ENCODE data around the gene RHBDL2. TPM values are rescaled to one million over a fixed set of nuclear protein-coding genes. Genes with fewer than 3 reads are reported as not detected.
"Not testable (repeated sequence)": the region's sequence is repeated elsewhere in the genome, so short reads cannot be mapped to it uniquely, and the experiment has no call there.

RHBDL2 gene
- total and polyA plus RNA-seq, 12 donors: 0.07 to 0.69 (median 0.28) TPM; not detected in 5

DNA sequence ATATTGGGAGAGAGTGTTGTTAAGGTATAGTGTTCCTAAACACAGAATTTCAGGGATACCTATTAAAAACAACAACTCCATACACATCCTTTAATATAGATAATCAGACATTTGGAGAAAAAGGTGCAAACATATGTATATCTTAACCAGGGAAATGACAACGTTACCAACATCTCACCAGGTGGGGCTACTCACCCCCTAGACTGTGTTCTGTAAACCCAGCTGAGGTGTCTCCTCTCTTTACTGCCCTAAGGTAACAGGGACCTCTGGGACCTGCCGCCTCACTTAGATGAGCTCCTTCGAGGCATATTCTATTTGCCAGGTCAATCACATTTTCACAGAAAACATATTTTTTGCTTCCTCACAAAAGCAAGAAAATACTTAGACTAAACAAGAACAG is 95.4 kb downstream of the RHBDL2 start:
- 81 to 98% (median 94%) methylated on average over 3 of the region's 3 CpGs for WGBS, 4 donors
- Histone ChIP-seq H3K27me3 (no peaks in the 10 kb centered on the region), H3K27ac (no peak overlapping the region), H3K4me3 (no peak overlapping the region), H3K36me3 (replicated peaks in 1 of 2) (peaks cover 0 to 54% of the 10 kb centered on the region in 2 donors), H3K9me3 (replicated peaks in 1 of 3) (no peaks in the 10 kb centered on the region), H3K4me1 (replicated peaks in 1 of 2) (no peaks in the 10 kb centered on the region)
- intact Hi-C loops (cut with DNase I): no loop called here
- TF ChIP-seq POLR2A (IDR thresholded peaks at IDR 0.05): no peak
- TF ChIP-seq, protein P1, sequence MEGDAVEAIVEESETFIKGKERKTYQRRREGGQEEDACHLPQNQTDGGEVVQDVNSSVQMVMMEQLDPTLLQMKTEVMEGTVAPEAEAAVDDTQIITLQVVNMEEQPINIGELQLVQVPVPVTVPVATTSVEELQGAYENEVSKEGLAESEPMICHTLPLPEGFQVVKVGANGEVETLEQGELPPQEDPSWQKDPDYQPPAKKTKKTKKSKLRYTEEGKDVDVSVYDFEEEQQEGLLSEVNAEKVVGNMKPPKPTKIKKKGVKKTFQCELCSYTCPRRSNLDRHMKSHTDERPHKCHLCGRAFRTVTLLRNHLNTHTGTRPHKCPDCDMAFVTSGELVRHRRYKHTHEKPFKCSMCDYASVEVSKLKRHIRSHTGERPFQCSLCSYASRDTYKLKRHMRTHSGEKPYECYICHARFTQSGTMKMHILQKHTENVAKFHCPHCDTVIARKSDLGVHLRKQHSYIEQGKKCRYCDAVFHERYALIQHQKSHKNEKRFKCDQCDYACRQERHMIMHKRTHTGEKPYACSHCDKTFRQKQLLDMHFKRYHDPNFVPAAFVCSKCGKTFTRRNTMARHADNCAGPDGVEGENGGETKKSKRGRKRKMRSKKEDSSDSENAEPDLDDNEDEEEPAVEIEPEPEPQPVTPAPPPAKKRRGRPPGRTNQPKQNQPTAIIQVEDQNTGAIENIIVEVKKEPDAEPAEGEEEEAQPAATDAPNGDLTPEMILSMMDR (IDR thresholded peaks at IDR 0.05): no peak
- DNase-seq: no peak

DNA sequence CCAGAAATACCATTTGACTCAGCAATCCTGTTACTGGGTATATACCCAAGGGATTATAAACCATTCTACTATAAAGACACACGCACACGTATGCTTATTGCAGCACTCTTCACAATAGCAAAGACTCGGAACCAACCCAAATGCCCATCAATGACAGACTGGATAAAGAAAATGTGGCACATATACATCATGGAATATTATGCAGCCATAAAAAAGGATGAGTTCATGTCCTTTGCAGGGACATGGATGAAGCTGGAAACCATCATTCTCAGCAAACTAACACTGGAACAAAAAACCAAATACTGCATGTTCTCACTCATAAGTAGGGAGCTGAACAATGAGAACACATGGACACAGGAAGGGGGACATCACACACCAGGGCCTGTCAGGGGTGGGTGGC is 96.5 kb downstream of the RHBDL2 start:
- H3K27ac ChIP-seq; H3K4me1 ChIP-seq (replicated peaks in 1 of 2); intact Hi-C loops (cut with DNase I); H3K9me3 ChIP-seq (replicated peaks in 1 of 3); DNase-seq; H3K4me3 ChIP-seq; H3K27me3 ChIP-seq: not testable (repeated sequence)
- peaks cover 0 to 43% of the 10 kb centered on the region in 2 donors for H3K36me3 ChIP-seq (replicated peaks in 1 of 2)
- 97 to 99% (median 98%) methylated on average over 3 of the region's 3 CpGs for WGBS, 4 donors

DNA sequence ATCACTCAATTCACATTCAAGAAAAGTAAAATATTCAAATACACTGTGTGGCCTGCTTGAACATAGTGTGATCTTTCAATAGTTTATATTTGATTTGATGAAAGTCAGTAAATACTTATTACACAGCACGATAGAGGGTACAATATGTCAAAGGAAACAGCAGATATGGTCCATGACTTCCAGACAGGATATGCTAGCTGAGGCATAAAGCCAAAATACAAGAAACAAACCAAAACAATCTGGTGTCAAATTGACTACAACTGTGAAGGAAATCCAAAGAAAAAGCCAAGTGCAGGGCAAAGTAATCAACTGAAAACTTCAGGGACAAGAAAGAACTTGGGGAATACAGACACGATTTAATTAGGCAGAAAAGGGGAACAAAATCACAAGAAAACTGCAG is 101.3 kb downstream of the RHBDL2 start:
- peaks cover 0 to 6% of the 10 kb centered on the region in 2 donors for H3K4me1 ChIP-seq (replicated peaks in 1 of 2)
- TF ChIP-seq, protein P1 (IDR thresholded peaks at IDR 0.05): no peak
- no peak for TF ChIP-seq POLR2A (IDR thresholded peaks at IDR 0.05)
- H3K27me3 ChIP-seq: no peaks in the 10 kb centered on the region
- WGBS, 4 donors: 53 to 59% (median 58%) methylated on average over 2 of the region's 2 CpGs
- no peak overlapping the region for H3K4me3 ChIP-seq
- no peaks in the 10 kb centered on the region for H3K9me3 ChIP-seq (replicated peaks in 1 of 3)
- no peak for DNase-seq
- peaks cover 0 to 50% of the 10 kb centered on the region in 2 donors for H3K36me3 ChIP-seq (replicated peaks in 1 of 2)
- H3K27ac ChIP-seq: no peak overlapping the region
- intact Hi-C loops (cut with DNase I): no loop called here

DNA sequence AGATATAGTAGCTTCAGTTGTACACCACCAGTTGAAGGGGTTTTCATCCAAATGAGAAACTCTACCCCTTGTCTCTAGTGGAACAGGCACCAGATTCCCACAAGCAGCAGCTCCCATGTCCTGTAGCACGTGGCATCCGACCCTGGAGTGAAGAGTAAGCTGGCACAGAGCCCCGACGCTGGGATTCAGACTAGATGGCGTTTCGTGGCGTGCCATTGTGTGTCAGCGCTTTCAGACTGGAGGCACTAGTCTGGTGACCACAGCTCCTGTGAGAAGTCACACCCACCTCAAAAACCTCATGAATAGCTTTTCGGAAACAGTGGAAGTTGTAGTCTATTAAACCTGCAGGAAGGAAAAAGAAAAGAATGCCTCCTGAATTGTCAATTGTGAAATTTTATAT is 102.3 kb downstream of the RHBDL2 start:
- peak in 5 of 7 donors; percentile 26 to 71 (median 51) for DNase-seq
- TF ChIP-seq, protein P1 (IDR thresholded peaks at IDR 0.05): no peak
- TF ChIP-seq POLR2A (IDR thresholded peaks at IDR 0.05): no peak
- H3K27ac ChIP-seq: no peak overlapping the region
- intact Hi-C loops (cut with DNase I): loop anchor here in 1 of 2 donors (10.0 kb wide), 1 partner anchor 815 kb away; no protein-coding TSS in a partner anchor
- H3K4me3 ChIP-seq: no peak overlapping the region
- 65 to 76% (median 75%) methylated on average over 9 of the region's 9 CpGs for WGBS, 4 donors
- no peaks in the 10 kb centered on the region for H3K9me3 ChIP-seq (replicated peaks in 1 of 3)
- H3K27me3 ChIP-seq: no peaks in the 10 kb centered on the region
- H3K4me1 ChIP-seq (replicated peaks in 1 of 2): peaks cover 0 to 6% of the 10 kb centered on the region in 2 donors
- H3K36me3 ChIP-seq (replicated peaks in 1 of 2): peaks cover 0 to 42% of the 10 kb centered on the region in 2 donors

DNA sequence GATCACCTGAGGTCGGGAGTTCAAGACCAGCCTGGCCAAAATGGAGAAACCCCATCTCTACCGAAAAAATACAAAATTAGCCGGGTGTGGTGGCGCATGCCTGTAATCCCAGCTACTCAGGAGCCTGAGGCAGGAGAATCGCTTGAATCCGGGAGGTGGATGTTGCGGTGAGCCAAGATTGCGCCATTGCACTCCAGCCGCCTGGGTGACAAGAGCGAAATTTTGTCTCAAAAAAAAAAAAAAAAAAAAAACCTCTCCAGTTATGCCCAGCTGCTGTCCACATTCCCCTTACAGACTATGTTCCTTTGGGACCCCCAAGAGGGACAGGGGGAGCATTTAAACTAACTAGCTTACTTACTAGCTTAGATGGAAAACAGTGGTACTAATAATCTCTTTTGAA is 105.3 kb downstream of the RHBDL2 start:
- not testable (repeated sequence) for H3K9me3 ChIP-seq (replicated peaks in 1 of 3); H3K4me3 ChIP-seq; DNase-seq; H3K27me3 ChIP-seq; H3K4me1 ChIP-seq (replicated peaks in 1 of 2); H3K27ac ChIP-seq
- peaks cover 0 to 28% of the 10 kb centered on the region in 2 donors for H3K36me3 ChIP-seq (replicated peaks in 1 of 2)
- WGBS, 4 donors: 75 to 89% (median 82%) methylated on average over 10 of the region's 10 CpGs
- intact Hi-C loops (cut with DNase I): loop anchor here in 1 of 2 donors (10.0 kb wide), 1 partner anchor 812 kb away; no protein-coding TSS in a partner anchor

Small RNAs within 50 kb of the gene (small RNA-seq; reads per million reads assigned to genes)
- 0 reads per million in 2 donors for gene GJA9-MYCBP
- 0 reads per million in 2 donors for gene RF00019
- 0 reads per million in 2 donors for gene RNU6-605P

Other genes starting within 250 kb of the RHBDL2 start
- gene RRAGC, start 82.1 kb downstream of the RHBDL2 start, total RNA-seq: 10 to 100 TPM in 8 of 9 donors, 1 to 10 TPM in 1; 8.8 to 27.7 (median 16.9) TPM
- 10 to 100 TPM in 1 of 3 donors, 1 to 10 TPM in 2; 7.5 to 28.8 (median 9.8) TPM for gene RRAGC, start 82.1 kb downstream of the RHBDL2 start, polyA plus RNA-seq
- gene MYCBP, start 68.5 kb downstream of the RHBDL2 start, total RNA-seq: 10 to 100 TPM in 8 of 9 donors, 1 to 10 TPM in 1; 6.8 to 97.3 (median 18.5) TPM
- gene MYCBP, start 68.5 kb downstream of the RHBDL2 start, polyA plus RNA-seq: 10 to 100 TPM in 1 of 3 donors, 1 to 10 TPM in 2; 5.5 to 36.1 (median 7.7) TPM
- not detected for gene GJA9, start 60.2 kb downstream of the RHBDL2 start, total RNA-seq
- gene GJA9, start 60.2 kb downstream of the RHBDL2 start, polyA plus RNA-seq: not detected
- gene AKIRIN1, start 49.4 kb upstream of the RHBDL2 start, total RNA-seq: 10 to 100 TPM; 25.8 to 71.3 (median 42.9) TPM
- gene AKIRIN1, start 49.4 kb upstream of the RHBDL2 start, polyA plus RNA-seq: 10 to 100 TPM in 2 of 3 donors, 1 to 10 TPM in 1; 9.1 to 56.0 (median 14.8) TPM
- 100 to 1,000 TPM; 201 to 672 (median 315) TPM for gene NDUFS5, start 84.5 kb upstream of the RHBDL2 start, total RNA-seq
- 1,000 to 10,000 TPM in 2 of 3 donors, 100 to 1,000 TPM in 1; 659 to 1,638 (median 1,300) TPM for gene NDUFS5, start 84.5 kb upstream of the RHBDL2 start, polyA plus RNA-seq